NCI-H2171 treated with DMSO at 0.1 percent for 48 hours (cell line): ENCODE data around the gene BFSP2.
"Not testable (repeated sequence)": the region's sequence is repeated elsewhere in the genome, so short reads cannot be mapped to it uniquely, and the experiment has no call there.

Experiments used
- DNase-seq: peaks from one replicate; lab custom pipeline; 2025; lab: John Stamatoyannopoulos, UW

The BFSP2 gene

DNA sequence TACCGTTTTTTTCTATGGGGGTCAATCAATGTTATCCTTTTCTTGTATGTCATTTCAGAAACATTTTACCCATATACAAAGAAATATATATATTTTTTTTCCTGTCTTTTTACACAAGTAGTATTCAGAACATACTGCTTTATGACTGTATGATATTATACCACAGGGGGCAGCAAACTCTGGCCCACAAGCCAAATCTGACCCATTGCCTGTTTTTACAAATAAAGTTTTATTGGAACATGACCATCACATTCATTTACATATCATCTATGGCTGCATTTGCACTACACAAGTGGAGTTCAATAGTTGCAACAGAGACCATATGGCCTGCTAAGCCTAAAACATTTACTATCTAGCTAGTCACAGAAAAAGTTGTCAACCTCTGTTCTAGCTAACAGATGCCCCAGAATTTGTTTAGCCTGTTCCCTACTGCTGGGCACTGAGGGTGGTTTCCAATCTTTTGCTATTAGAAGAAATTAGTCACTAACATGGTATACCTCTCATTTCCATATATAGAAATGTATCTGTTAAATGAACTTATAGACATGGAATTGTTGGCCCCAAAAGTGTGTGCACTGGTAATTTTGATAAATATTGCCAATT is 57.7 kb downstream of the BFSP2 start:
- no peak for DNase-seq

GRCh38 chr3:133459400-133459799 is 59.5 kb downstream of the BFSP2 start:
- no peak for DNase-seq

GRCh38 chr3:133460809-133461208 is 61.0 kb downstream of the BFSP2 start:
- no peak for DNase-seq

DNA sequence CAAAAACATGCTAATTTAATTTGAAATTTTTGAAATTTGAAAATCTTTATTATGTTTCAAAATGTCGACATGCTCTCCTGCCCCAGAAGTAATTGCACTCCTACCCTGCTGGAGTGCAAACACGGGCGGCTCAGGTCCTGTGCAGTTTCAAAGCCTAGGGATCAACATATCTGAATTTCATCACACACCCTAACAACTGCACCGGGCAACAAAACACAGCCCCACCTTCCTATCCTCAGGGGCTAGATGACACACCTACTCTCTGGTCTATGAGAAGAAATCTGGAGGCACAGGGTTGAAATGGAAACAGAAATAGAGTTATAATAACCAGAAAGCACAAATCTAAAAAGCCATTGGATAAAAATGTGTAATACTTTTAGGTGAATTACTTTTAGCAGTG is 61.4 kb downstream of the BFSP2 start:
- no peak for DNase-seq

DNA sequence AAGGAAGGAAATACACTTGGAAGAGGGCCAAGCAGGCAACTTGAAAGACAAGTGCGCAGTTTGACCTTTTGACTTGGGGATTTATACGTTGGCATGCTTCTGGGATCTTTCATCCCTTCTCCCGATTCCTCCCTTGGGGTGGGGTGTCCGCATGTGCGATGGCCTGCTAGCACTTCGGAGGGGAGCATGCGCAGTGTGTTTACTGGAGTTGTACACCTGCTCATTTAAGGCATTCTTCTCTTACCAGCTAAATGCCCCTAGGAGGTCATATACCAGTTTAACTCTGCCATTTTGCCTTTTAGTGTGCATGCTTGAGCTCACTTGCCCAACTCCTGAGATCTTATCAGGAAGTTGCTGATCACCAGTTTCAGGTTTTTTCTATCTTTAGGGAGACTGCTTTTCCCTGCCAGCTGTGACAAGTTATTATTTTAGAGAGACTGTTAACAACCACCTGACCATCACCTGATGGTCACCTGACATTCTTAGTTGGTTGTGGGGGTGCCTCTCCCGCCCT is 63.5 kb downstream of the BFSP2 start:
- DNase-seq, result no peak

DNA sequence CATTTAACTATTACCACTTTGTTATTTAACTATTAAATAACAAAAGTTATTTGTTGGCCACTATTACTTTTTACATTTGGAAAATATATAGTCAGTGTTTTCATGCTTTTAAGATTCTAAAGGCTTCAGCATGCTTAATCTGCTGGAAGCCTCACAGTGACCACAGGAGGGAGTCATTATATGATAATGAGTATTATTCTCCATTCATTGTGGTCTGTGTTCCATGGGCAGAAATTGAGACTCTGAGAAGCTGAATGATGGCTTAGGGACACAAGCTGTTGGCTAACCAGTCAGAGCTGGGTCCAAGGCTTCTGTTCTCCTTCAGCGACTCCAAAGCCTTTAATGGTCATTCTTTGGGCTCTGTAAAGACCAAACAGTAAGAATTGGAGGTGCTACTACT is 64.7 kb downstream of the BFSP2 start:
- no peak for DNase-seq

DNA sequence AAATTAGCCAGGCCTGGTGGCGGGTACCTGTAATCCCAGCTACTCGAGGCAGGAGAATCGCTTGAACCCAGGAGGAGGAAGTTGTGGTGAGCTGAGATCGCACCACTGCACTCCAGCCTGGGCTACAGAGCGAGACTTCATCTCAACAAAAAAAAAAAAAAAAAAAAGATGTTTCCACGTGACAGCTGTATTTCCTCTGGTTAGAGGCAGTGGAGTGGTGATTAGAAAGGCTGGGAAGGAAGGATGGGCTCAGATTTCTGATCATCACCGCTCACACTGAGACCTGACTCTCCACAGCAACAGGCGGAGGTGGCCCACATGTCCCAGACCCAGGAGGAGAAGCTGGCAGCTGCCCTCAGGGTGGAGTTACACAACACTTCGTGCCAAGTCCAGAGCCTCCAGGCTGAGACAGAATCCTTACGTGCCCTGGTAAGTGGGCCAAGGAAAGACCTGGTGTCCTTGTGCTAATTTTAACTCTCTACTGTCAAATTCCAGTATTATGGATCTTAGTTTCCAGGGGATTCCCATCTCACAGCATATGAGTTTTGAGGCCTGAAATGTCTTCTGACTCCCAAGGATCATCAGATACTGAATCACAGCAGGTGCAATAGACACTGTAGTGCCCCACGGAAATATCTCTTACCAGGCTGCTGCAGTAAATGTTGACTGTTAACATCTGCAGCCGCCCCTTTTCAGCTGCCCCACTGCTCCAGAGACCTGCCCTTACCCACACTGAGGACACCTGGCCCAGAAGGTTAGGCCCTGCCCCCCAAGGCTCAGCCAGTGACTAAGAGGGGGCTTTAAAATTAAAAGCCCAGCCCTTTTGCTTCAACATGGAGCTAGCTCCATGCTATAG is 66.9 kb downstream of the BFSP2 start:
- peak; percentile 75 for DNase-seq

DNA sequence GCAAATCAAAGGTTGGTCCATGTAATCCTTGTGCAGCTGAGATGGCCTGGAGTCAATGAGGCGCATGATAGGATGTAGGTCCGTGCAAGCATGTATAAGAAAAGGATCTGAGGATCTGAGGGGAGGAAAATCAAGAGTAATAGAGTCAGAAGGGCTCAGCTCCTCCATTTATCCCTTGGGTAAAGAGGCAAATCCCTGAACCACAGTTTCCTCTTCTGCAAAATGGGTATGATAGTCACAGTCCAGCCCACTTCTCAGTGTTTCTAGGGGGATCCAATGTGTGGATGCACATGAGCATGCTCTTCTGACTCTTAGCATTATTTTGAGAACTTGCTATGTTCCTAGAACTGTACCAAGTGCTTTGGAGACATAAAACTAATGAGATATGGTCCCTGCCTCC is 67.9 kb downstream of the BFSP2 start:
- no peak for DNase-seq

- no peak for DNase-seq
These were observed 68.4 kb downstream of the BFSP2 start for GRCh38 chr3:133468251-133468721.

GRCh38 chr3:133469140-133469731 is 69.4 kb downstream of the BFSP2 start:
- DNase-seq, result no peak

GRCh38 chr3:133472242-133472641 is 72.4 kb downstream of the BFSP2 start:
- no peak for DNase-seq

- no peak for DNase-seq
These were observed 73.0 kb downstream of the BFSP2 start for GRCh38 chr3:133472889-133473288.

DNA sequence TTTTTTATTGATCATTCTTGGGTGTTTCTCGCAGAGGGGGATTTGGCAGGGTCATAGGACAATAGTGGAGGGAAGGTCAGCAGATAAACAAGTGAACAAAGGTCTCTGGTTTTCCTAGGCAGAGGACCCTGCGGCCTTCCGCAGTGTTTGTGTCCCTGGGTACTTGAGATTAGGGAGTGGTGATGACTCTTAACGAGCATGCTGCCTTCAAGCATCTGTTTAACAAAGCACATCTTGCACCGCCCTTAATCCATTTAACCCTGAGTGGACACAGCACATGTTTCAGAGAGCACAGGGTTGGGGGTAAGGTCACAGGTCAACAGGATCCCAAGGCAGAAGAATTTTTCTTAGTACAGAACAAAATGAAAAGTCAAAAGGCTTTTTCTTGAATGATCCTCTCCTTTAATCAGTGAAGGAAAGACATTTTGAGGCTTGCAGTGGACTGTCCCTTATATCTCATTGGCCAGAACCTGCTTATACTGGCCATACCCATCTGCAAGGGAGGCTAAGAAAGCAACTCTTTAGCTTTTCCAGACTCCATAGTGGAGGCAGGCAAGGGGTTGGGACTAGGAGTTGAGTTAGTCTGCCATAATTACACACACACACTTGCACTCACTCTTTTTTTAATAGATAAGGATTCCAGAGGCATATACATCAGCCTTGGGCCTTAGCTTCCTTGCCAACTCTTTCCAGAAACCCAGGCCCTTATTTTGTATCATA is 73.8 kb downstream of the BFSP2 start:
- not testable (repeated sequence) for DNase-seq

GRCh38 chr3:133474251-133474801 is 74.5 kb downstream of the BFSP2 start:
- peak; percentile 67 for DNase-seq

GRCh38 chr3:133474817-133475216 is 75.0 kb downstream of the BFSP2 start:
- DNase-seq, result no peak

DNA sequence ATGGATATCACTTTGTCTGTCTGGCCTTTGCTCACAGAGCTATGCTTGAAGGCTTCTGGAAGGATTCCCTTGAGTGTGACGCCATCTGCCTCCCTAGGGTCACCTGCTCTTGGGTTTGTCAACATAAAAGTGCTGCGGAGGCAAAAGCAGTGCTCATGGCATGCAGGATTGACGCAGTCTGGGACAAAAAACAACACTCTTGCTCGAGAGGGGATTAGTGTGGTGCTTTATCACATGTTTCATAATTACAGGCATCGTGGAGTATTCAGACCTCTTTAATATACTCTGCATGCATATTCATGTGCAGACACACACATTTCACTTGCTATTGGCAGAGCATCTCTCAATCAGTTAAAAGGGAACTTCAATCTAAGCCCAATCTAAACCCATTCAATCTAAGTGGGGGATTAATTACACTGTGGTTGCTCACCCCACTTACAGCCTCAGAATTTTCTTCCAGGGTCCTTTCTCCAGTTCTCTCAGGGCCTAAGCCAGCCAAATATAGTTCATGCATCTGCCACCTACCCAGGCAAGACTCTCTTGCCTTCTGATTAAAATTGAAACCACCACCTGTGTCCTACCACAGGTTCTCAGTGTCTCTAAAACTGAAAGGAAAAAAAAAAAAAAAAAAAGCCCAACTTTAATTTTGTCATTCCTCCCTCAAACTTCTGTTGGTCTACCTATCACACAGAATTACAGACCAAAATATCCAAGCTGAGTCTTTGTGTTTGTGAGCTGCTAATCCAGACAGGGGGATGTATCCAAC is 75.6 kb downstream of the BFSP2 start:
- DNase-seq, result peak; percentile 77

GRCh38 chr3:133476971-133477375 is 77.1 kb downstream of the BFSP2 start:
- peak; percentile 91 for DNase-seq

GRCh38 chr3:133477487-133477886 is 77.6 kb downstream of the BFSP2 start:
- DNase-seq, result no peak

GRCh38 chr3:133478624-133479023 is 78.8 kb downstream of the BFSP2 start:
- DNase-seq, result no peak

- no peak for DNase-seq
These were observed 79.5 kb downstream of the BFSP2 start for GRCh38 chr3:133479401-133479800.
